ENCODE measurements around the gene IRF3.
"Not testable (repeated sequence)": the region's sequence is repeated elsewhere in the genome, so short reads cannot be mapped to it uniquely, and the experiment has no call there.

IRF3 gene

DNA sequence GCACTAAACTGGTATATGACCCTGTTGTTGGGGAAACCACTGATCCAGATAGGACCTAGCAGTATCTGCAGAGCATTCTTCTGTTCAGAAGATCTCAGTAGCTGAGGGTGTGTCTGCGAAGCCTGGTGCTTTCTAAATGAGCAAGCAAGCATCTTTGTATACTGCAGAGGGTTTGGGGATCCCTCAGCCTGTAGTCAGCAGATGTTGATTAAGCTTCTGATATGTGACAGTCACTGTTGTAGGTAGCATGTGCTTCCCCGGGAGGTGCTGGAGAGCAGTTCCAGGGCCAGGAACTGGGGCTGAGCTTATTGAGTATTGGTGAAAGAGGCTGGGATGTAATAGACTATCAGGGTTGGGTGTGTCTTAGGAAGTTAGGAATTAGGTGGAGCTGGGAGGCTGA lies 22.2 kb downstream of the IRF3 start:
- DNase-seq (ENCODE audit: low read depth) = no peak

DNA sequence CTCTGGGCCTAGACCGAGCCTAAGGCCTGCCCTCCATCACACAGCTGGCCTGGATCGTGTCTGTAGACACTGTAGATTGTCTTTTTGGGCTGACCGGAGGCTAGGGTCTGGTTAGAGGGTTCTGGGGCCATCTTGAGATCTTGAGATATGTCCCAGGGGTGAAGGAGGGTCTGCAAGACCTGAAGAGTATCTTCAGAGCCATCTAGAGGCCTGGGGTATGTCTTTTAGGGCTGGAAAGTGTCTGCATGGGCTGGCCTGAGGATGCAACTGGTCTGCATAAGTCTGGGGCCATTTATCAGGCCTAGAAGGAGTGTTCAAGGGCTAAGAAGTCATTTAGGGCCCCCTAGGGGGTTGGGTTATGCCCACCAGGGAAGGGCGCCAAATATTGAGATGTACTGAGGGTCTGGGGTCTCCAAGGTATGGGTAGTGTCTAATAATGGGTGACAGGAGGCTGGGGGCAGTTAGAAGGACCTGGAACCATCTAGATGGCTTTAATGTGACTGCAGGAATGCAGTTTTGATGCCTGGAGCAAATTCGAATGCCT lies 23.1 kb downstream of the IRF3 start:
- DNase-seq (ENCODE audit: low read depth) = no peak

DNA sequence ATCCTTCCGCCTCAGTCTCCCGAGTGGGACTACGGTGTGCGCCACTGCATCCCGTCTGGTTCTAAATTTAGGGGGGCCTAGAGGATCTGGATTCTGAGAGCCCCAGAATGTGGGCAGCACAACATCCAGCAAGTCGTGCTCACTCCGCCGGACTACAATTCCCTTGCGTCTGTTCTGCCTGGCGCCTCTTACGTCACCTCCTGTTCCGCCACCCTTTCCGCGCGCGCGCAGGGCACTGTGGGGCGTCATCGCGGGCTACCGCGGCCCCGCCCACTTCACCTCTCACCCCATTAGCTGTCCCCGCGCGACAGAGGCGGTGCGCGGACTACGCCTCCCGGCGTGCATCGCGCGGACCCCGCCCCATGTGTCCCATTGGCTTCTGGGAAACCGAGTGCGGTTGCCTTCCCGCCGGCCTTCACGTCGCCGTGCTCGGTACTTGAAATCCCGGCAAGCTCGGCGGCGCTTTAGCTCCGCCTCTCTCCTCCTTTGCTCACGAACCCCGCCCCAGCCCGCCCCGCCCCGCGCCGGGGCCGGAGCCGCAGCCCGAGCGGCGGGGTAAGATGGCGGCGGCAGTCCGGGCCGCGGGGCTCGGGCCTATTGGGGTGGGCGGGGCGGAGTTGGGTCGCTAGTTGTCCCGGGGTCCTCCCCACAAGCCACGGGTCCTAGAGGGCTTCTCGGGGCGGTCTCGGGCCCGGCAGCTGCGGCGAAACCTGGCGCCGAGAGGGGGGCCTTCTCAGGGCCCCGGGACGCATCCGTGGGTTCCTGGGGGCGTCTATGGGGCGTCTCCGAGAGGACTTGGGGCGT lies 23.8 kb downstream of the IRF3 start, which contains the start of gene SCAF1:
Gene SCAF1, plus strand, starts transcription at position 522 of the 804 bp plus-strand sequence. CDS start 2,818 bp downstream, outside the sequence.
- DNase-seq (ENCODE audit: low read depth) = peak; percentile 99

DNA sequence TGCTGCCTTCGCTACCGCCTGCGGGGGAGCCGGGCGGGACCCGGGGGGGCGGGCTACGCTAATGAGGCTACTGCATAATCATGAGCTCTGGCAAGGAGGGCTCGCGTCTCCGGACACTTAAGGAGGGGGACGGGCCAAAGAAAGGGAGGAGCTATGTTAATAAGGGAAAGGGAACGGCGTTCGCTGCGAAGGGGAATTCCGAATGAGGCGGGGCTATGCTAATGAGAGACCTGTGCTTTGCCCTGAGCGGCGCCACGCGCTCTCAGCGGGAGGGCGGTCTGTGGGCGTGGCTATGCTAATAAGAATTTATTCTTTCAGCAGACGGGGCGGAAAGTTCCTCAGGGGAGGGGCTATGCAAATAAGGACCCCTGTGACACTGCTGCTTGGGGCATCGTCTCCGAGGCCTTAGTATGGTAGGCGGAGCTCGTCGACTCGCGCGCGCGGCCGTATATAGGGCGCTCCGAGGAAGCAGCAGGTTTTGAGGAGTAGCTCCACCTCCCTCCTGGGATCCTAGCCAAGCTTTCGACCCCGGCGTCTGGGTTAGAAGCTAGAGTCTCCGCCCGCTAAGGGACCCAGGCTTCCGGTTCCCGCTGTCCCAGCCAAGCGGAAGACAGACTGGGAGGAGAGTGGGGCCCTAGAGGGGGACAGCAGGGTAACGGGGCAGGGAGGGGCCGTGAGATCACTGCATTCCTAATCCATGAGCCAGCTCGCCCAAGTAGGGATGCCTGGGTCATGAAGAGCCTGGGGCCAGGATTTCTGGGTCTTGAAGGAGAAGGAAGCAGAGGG lies 25.4 kb downstream of the IRF3 start, which contains the start of gene RRAS:
Gene RRAS, minus strand, starts transcription at position 31 of the 786 bp plus-strand sequence. CDS start 45 bp downstream, outside the sequence.
- DNase-seq (ENCODE audit: low read depth) = peak; percentile 100

DNA sequence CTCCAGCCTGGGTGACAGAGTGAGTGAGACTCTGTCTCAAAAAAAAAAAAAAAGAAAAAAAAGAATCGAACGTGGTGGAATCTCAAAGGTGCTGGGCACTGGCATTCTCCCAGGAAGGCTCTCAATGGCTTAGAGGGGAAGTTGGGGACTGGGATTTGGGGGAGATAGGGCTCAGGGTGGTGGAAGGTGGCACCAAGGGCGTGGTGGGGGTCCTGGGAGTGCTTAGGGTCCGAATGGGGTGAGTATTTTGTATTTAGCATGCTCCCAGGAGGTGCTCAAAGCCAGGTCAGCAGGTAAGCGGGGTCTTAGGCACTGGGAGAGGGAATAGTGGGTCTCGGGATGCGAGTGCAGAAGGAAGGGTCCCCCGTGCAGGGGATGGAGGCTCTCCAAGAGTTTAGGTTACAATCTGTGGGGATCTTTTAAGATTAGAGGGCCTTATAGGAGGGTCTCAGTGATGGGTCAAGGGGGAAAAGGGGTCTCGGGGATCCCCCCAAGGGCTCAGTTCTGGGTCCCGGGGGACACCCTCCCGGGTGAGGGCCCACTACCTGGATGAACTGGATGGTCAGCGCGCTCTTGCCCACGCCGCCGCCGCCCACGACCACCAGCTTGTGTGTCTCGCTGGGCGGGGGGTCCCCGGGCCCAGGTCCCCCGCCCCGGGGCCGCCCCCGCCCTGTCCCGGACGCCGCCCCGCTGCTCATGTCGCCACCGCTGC lies 26.1 kb downstream of the IRF3 start:
- no peak for DNase-seq (ENCODE audit: low read depth)

DNA sequence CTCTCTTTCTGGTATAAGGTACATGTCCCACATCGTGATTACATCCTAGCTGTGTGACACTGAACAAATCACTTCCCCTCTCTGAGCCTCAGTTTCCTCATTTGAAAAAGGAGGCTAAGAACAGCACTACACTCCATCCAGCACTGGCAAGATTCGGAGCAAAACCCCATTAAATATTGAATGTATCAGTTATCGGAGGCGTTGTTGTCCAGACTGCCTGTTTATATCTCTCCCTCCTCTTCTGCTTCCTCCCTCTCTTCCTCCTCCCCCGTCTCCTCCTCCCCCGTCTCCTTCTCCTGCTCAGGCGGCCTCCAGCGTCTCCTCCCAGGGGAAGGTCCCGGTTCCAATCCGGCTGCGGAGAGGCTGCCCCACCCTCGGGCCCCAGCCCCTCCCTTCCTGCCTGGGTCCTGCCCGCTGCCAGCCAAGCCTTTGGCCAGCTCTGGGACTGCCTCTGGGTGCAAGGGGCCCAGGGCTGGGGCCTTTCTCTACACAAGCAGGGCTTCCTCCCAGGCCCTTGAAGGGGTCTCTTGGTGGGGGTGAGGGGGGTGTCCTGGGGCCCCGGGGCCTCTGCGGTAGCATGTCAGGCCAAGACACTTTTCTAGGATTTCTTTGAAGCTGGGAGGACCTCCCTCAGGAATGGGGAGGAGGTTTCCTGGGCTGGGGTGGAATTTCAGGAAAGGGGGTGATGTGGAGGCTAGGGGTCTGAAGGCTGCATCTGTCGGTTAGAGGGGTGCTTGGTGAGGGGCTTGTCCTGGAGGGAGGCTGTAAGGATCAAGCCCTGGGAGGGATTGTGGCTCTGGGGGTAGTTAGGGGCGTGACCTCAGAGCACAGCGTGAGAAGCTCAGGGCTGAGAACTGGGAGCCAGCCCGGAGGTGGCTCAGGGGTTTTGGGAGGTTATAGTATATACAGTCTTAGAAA lies 27.6 kb downstream of the IRF3 start:
- no peak for DNase-seq (ENCODE audit: low read depth)

DNA sequence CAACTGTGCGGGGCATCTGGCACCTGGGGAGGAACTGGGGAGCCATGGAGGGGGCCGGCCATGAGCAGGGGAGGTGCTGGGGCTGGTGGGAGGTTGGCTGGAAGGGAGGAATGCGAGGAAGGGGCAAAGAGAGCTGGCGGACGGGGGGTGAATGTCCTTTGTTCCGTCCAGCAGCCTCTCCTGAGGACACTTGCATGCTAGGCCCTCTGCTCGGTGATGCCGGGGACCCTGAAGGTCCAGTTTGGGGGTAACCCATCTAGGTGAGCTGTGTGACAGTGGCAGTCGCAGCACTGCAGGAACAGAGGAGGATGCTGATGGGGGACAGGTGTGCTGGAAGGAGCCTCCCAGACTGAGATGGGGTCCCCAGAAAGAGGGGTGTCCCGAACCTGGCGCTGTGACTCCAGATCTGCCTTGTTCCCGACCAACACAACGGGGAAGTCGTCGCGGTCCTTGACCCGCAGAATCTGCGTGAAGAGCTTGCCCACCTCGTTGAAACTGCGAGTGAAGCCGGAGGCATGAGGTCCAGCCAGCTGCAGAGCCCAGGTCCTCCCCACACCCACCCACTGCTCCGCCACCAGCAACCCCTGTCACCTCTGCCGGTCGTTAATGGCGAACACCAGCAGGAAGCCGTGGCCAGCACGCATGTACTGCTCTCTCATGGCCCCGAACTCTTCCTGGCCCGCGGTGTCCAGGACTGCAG lies 29.3 kb downstream of the IRF3 start:
- DNase-seq (ENCODE audit: low read depth) = no peak

DNA sequence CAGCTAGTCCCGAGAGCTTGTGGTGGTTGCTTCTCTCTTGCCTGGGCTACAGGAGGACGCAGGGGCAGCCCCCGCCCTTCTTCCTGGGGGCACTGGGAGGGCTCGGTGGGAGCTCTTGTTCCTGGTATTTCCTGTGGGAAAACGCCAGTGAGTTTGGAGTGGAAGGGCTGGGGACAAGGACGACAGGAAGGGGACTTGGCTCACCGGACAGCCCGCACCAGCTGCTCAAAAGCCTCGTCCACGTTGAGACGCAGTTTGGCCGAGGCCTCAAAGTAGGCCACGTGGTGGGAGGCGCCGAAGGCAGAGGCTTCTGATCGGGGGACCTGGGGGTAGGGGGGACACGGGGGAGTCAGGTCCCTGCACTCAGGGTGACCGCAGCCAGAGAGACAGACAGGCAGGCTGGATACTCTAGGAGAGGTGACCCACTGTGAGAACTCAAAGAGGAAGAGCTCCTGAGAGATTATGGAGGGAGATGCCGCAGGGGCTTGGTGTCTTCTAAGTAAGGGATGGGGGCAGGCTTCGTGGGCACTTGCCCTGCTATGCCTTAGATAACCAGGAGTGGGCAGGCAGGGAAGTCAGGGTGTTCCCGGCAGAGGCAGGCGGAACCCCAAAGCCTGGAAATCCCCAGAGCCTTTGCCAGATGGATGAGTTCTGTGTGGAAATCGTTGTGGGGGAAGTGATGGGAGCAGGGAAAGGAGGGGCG lies 30.0 kb downstream of the IRF3 start:
- DNase-seq (ENCODE audit: low read depth) = no peak

DNA sequence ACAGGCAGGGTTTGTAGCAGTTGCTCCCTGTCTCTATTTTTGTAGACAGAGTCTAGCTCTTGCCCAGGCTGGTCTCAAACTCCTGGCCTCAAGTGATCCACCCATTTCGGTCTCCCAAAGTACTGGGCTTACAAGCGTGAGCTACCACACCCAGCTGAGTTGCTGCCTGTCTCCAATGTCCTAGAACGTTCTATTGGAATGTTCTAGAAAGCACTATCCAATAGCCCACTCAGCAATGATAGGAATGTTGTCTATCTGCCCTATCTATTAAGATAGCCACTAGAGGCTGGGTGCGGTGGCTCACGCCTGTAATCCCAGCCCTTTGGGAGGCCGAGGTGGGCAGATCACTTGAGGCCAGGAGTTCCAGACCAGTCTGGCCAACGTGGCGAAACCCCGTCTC lies 32.4 kb downstream of the IRF3 start:
- DNase-seq (ENCODE audit: low read depth) = not testable (repeated sequence)

DNA sequence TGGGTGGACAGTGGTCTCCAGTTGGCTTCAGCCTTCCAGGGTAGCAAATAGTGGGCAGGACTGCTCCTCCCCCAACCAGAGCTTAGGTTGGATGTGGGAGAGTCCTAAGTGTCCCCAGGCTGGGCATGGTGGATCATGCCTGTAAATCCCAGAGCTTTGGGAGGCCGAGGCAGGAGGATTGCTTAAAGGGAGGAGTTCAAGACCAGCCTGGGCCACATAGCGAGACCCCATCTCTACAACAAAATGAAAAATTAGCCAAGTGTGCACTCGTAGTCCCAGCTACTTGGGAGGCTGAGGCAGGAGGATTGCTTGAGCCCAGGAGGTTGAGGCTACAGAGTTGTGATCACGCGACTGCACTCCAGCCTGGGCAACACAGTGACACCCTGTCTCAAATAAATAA lies 33.1 kb downstream of the IRF3 start:
- DNase-seq (ENCODE audit: low read depth) = no peak

DNA sequence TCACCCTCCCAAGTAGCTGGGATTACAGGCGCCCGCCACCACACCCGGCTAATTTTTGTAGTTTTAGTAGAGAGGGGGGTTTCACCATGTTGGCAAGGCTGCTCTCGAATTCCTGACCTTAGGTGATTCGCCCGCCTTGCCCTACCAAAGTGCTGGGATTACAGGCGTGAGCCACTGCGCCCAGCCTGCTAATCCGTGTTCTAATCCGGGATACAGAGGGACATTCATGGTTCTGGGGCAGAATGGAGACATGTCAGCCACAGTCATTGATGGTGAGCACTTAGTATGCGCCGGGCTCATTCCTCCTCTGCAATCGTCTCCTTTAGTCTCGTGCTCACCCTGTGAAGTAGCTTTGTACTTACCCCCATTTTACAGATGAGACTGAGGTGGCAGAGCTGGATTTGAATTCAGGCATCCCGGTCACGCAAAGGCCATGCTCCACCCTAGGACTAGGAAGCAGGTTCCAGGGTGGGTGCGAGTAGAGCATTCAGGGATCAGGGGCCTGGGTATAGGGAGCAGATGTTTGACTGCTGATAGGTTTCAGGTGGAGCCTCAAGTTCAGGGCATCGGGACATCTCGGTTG lies 34.0 kb downstream of the IRF3 start:
- no peak for DNase-seq (ENCODE audit: low read depth)

DNA sequence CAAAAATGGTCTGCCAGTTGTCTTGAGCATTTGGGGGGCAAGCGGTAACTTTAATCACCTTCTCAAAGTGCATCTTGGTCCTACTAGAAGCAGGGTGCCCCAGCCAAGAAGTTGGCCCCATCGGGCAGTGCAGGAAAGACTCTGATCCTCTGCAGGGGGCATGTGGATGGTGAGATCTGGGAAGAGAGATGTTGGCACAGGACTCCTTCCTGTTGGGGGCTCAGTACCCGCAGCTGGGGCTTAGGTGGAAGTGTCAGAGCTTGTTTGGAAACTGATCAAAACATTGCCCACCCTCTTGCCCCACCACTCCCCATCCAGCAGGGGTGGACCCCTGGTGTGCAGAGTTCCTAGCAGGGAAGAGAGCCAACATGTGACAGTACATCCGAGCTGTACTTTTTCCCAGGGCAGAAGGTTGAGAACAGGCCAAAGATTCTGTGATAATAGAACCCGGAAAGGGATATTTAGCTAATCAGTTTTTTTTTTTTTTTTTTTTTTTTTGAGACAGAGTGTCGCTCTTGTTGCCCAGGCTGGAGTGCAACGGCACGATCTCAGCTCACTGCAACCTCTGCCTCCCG lies 34.6 kb downstream of the IRF3 start:
- DNase-seq (ENCODE audit: low read depth) = no peak

DNA sequence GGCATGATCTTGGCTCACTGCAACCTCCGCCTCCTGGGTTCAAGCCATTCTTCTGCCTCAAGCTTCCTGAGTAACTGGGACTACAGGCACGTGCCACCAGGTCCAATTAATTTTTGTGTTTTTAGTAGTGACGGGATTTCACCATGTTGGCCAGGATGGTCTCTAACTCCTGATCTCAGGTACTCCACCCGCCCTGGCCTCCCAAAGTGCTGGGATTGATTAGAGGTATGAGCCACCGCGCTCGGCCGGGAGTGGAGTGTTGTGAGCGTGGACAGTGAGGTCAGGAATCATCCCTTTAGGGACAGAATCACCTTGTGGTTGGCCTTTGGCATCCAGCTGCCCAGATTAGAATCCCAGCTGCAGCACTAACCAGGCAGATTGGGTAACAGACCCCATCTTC lies 36.0 kb downstream of the IRF3 start:
- DNase-seq (ENCODE audit: low read depth) = no peak

DNA sequence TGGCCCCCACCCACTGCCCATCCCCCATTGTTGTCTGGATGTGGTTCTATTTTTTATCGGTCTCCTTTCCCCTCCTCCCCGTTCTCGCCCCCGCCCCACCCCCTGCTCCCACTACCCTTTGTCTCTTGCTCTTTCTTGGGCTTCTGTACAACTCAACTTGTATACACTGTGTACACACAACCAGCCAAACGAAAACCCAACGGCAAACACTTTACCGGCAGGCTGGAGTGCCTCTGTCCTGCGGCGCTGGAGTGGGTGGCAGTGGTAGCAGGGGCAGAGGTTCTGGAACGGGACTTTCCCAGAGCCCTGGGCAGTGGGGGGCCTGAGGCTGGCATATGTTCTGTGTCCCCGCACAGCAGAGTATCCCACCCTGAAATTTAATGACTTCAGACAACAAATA lies 39.4 kb downstream of the IRF3 start:
- DNase-seq (ENCODE audit: low read depth) = no peak

DNA sequence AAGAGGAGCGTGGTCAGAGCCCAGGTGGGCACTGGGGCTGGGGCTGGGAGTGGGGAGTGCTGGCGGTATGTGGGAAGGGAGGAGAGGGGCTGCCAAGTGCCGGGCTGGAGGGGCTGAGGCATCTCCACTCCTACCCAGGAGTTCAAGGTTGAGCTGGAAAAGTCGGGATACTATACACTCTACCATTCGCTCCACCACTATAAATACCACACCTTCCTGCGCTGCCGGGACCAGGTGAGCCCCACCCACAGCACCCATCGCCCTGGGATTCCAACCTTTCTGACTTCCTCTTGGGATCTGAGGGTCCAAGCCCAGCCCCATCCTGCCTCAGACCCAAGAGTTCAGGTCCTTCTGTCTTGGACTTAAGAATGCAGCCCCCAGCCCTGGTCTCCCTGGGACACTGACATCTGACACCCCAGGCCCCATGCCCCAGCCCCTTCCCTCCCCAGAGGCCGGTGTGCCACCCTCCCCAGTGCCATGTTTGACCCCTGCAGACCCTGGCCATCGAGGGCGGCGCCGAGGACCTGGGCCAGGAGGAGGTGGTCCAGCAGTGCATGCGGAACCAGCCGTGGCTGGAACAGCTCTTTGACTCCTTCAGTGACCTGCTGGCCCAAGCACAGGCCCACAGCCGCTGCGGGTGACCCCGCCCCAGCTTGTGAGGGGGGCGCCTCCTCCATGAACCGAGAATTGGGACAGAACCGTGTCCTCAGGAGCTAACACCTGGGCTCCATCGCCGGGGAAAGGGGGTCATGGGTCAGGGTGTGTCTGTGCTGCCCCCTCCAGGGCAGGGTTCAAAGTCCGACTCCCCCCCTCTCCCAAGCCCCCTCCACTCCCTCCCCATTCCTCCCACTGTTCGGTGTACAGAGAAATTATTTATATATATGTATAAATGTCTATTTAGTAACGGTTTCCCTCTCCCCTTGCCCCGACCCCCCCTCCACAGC lies 40.4 kb downstream of the IRF3 start:
- no peak for DNase-seq (ENCODE audit: low read depth)

DNA sequence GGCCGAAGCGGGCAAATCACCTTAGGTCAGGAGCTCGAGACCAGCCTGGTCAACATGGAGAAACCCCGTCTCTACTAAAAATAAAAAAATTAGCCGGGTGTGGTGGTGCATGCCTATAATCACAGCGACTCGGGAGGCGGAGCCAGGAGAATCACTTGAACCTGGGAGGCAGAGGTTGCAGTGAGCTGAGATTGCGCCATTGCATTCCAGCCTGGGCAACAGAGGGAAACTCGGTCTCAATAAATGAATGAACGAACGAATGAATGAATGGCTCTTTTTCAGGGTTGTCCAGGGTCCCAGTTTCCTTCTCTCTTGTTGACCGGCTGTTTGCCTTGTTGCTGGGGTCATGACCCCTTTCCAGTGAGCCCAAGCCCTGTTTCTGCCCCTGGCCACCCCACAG lies 47.8 kb downstream of the IRF3 start:
- DNase-seq (ENCODE audit: low read depth) = not testable (repeated sequence)

DNA sequence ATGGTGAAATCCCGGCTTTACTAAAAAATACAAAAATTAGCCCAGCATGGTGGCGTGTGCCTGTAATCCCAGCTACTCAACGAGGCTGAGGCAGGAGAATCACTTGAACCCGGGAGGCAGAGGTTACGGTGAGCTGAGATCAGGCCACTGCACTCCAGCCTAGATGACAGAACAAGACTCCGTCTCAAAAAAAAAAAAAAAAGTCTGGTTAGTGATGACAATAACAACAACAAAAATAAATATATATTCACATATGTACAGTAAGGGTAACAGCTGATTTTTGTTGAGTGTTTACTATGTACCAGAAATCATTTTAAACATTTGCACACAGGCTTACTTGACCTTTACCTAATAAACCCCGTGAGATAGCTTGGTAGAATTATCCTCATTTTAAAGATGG lies 48.7 kb downstream of the IRF3 start:
- DNase-seq (ENCODE audit: low read depth) = no peak

DNA sequence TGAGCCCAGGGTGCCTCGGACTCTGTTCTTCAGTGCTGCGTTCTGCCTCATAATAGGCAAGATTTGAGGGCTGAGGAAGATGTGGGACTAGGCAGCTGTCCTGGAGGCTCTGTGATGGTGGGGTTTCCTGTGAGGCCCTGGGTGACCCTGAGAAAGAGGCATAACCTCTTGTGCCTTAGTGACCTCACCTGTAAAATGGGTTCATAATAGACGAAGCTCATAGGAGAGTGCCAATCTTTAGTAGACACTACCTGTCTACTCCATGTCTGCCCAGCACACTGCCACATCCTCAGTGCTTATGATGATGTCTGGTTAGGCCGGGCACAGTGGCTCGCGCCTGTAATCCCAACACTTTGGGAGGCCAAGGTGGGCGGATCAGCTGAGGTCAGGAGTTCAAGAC lies 49.1 kb downstream of the IRF3 start:
- no peak for DNase-seq (ENCODE audit: low read depth)
